ENCODE results near the gene VMAC.
"Not testable (repeated sequence)": the region's sequence is repeated elsewhere in the genome, so short reads cannot be mapped to it uniquely, and the experiment has no call there.

Gene VMAC

DNA sequence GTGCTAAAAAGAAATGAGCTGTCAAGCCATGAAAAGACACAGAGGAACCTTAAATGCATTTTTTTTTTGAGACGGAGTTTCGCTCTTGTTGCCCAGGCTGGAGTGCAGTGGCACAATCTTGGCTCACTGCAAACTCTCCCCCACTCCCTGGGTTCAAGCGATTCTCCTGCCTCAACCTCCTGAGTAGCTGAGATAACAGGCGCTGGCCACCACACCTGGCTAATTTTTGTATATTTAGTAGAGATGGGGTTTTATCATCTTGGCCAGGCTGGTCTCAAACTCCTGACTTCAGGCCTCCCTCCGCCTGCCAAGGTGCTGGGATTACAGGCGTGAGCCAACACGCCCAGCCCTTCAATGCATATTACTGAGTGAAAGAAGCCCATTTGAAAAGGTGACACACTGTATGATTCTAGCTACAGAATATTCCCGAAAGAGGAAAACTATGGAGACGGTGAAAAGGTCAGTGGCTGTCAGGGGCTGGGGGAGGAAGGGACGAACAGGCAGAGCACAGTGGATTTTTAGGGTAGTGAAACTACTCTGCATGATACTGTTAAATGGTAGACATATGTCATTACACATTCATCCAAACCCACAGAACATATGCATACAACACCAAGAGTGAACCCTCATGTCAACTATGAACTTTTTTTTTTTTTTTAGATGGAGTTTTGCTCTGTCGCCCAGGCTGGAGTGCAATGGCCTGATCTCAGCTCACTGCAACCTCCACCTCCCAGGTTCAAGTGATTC is 20.4 kb upstream of the VMAC start:
- DNase-seq = not testable (repeated sequence)

GRCh38 chr19:5889288-5889971 is 15.2 kb upstream of the VMAC start:
- no peak for DNase-seq

DNA sequence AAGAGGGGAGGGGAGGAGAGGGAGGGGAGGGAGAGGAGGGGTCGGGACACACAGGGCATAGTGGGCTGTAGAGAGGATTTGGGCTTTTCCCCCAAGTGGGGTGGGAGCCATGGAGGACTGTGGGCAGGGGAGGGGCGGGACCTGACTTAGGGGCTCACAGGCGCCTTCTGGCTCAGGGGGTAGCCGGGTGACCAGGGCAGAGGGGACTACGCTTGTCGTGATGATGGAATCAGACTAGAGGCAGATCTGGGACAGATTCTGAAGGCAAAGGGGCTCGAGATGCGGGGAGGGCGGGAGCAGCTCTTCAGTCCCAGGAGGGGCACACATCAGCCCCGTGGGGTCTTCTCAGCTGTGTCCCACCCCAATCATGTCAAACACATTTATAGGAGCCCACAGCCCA is 14.6 kb upstream of the VMAC start:
- DNase-seq = no peak

DNA sequence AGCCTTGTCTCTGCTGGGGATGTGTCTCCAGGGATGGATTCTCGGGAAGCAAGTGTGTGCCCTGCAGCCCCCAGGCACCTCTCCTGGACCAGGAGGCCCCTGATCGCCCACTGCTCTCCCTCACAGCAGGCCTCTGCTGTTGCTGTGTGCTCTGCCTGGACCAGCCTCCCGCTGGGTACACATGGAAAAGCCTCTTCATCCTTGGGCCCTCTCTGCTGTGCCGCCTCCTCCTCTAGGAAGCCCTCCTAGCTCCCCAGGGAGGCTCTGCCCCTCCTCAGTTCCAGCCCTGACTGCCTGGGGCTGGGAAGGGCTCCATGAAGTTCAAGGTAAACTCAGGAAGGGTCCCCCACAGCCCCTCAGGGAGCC is 13.1 kb upstream of the VMAC start:
- DNase-seq = no peak

GRCh38 chr19:5891938-5892771 is 12.5 kb upstream of the VMAC start:
- peak; percentile 21 for DNase-seq

DNA sequence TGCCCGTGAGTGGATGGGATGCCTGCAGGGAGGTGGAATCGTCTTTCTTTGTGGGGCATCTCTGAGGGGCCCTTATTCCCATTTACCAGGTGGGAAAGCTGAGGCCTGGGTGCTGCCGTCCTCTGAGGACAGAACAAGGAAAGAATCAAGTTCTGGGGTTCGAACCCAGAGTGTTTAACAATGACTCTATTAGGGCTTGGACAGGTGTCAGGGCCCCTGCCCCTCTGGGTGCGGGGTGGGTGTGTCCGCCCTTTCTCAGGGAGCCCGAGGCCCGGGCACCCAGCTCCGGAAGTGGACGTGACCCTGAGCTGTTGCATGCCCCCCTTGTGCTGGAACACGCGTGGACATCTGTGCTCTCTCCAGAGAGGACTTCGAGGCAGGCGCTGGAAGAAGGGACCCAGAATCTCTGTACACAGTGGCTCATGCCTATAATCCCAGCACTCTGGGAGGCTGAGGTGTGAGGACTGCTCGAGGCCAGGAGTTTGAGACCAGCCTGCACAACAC is 11.8 kb upstream of the VMAC start:
- DNase-seq = no peak

DNA sequence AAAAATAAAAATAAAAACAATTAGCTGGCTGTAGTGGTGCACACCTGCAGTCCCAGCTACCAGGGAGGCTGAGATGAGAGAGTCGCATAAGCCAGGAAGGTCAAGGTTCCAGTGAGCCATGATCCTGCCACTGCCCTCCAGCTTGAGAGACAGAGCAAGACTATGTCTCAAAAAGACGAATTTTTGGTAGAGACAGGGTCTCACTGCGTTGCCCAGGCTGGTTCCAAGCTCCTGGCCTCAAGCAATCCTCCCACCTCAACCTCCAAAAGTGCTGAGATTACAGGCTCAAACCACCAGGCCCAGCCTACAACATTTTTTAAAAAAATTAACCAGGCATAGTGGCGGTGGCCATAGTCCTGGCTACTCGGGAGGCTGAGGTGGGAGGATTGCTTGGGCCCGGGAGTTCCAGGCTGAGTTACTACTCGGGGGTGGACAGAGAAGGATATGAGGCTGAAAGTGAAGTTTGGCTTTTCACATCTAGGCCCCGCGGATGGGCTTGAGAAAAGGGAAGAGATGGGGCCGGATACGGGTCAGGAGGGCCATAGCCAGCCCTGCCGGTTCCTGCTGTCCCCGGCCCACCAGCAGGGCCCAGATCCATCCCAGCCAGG is 11.3 kb upstream of the VMAC start:
- no peak for DNase-seq

GRCh38 chr19:5893907-5894703 is 10.6 kb upstream of the VMAC start:
- no peak for DNase-seq

DNA sequence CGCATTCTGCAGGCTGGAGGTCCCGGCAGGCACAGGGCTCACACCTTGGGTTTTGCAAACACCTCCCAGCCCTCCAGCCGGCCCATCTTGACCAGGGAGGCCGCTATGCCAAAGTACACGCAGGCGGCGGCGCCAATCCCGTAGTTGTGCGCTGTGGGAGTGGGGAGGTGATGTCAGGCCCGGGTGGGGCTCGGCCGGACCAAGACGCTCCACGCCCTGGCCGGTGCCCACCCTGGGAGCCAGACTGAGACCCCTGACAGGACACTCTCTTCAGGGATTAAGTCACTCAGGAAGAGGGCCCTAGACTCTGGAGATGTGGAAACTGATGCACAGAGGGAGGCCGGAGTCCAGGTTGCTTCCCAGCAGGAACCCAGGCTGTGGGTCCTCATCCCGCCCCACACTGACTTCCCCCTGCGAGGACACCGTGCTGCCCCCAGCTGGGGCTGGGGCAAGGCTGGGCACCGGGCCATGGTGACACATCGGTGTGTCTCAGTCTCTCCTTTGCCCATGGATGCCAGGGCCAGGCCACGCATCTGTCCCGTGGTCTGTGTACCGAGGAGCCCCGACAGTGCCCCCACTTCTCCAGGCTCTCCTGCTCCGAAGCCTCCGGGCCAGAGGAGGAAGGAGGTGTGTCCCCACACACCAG is 9.8 kb upstream of the VMAC start:
- no peak for DNase-seq

DNA sequence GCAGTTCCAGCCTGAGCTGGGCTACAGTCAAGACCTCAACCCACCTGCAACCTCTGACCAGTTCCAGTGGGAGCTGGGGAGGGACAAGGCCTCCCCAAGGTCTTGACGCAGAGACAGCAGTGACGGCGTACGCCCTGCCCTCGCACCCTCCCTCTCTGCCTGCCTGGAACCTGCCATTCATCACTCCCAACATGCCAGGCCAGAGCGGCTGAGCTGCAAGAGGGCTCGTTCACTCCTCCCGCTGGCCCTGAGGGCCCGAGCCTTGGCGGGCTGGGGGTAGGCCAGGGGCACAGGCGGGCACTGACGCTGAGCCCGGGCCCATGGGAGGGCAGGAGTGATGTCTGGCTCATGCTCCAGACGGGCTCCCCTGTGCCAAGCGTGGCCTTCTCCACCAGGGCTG is 9.3 kb upstream of the VMAC start:
- DNase-seq = no peak

DNA sequence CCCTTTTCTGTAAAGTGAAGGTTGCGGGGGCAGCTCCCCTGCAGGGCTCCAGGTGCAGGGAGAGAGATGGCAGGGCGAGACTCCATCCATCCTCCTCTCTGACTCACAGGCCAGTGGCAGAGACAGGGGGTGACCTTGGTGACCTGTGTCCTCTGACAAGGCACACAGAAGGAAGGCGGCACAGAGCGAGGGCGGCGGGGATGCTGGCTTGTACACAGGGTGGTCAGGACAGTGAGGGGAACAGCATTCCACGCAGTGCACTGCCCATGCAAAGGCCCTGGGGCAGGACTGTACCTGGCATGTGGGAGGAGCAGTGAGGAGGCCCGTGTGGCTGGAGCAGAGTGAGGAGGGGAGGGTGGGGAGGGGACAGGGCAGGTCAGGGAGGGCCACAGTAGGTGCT is 8.8 kb upstream of the VMAC start:
- DNase-seq = no peak

DNA sequence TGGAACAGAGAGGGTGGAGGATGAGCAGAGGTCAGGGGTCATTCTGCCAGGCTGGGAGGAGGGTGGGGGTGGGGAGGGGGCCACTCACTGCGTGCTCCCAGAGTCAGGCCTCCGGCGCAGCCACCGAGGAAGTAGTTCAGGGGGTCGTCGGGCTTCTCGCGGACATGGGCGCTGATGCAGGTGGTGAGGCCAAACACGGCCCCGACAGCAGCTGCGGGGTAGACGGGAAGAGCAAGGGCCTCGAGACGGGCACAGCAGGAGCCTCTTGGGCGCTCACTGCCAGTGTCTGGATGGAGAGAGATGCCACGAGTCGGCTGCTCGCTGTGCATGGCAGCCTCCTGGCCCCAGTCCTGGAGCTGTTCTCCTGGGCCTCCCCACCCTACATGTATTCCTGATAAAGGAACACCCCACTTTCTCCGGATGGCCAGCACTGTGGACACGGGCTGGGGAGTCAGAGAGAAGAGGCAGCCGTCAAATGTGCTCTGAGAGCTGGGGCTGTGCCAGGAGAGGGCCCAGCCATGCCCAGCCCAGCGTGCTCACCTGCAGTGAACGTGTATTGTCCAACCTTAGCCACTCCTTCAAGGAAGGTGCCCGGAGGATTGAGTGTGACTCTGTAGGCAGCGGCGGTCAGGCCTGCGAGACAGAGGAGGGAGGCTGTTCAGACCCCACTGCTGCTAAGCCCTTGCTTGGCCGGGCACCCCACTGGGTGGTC is 8.2 kb upstream of the VMAC start:
- no peak for DNase-seq

DNA sequence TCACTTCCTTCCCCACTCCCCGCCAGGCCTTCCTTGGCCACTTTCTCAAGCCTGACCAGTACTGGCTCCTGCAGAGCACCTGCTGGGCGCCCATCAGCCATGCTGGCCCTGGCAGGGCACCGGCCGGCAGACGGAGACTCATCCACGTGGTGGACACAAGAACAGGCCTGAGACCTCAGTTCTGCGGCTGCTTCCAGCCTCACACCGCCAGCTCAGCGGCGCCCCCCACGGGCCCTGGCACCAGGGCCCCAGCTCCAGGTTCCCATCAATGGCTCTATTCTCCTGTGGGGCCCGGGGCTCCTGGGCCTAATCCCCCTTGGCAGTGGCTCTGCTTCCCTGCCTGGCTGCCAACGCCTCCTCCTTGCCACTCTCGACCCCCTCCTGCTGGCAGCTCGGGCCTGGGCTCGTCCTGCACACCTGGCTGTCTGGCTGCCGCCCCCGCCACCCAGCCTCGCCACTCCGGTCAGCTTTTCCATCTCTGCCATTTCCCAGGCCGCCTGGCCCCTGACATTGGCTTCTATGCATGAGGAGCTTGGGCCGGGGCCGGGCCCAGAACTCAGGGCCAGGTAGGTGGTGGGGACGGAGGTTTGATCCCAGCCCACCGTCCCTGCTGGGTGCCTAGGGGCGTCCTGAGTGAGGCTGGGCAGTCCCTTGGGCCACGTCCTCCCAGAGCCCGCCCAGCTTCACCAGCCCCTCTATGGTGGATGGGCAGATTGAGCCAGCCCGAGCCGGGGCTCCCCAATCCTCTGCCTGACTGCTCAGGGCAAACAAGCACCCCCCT is 7.3 kb upstream of the VMAC start:
- DNase-seq = no peak

- DNase-seq = no peak
Observed at GRCh38 chr19:5899728-5900526, 4.7 kb upstream of the VMAC start.

GRCh38 chr19:5900976-5901375 is 3.7 kb upstream of the VMAC start:
- no peak for DNase-seq

DNA sequence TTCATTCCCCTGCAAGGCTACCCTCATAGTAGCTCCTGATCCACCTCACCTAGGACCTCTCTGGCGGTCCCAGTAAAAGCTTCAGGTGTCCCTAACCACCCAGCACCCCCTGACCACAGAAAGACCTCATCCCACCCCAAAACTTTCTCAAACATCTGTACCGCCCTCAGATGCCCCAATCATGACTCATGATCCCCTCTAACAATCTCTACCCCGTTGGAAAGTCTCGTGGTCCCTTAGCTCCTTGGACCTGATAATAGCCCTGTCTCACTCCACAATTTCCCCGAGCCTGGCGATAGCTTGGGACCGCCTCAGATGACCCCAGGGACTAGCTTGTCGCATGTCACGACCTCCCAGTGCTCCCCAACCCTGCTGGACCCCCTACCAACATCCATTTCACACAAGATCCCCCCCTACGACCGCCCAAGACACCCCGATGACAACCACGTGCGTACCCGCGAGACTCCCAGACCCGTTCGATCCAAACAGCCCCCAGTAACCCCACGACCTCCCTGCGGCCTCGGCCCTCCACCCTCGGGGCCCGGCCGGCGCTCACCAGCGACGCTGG is 1.5 kb upstream of the VMAC start:
- DNase-seq = no peak

DNA sequence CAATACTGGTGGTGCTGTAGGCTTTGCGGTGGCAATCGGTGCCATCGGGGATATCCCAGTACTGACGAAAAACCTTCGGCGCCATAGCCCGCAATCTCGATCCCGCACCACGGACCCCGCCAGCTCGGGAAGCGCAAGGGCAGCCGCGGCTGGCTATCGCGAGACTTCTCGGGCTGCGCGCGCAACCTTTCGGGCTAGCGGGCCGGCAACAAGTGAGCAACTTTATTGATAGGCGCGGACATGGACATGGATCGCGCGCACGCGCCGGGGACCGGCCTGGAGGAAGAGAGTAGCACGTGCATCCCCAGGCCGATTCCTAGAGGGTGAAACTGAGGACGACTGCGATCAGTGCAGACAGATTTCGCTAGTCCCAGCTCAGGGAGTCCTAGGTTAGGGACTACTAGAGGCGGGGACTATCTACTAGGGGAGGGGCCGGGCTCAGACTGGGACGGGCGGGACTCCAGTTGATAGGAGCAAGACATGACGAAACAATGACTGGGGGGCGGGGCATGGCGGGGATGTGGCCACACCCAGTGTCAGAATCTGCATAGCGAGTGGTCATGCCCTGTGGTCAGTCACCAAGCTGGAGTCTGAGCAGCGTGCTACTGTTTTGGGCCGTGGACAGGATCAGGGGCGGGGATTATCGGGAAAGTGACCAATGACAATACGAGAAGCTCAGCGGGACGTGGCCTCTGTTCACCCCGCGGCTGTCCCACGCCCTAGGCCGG is 884 bp upstream of the VMAC start, which contains the start of gene NDUFA11:
Gene NDUFA11 (minus strand): TSS at position 167 of the 728 bp plus-strand sequence. CDS start 82 bp downstream, at position 85.
- peak; percentile 98 for DNase-seq

GRCh38 chr19:5905114-5905778 is 574 bp downstream of the VMAC start:
- no peak for DNase-seq

All from NCI-H2029 (cell line).